Prostate gland (tissue), 2 donors: ENCODE measurements around the gene STPG3. TPM values are rescaled to one million over a fixed set of nuclear protein-coding genes. Genes with fewer than 3 reads are reported as not detected.

ENCODE experiments used
- DNase-seq: peaks from one replicate; pipeline ENCODE4 v3.0.0-alpha.2; 2019; ENCODE audit warnings: low spot score
- H3K27ac ChIP-seq, 2 donors: fragments of 200-600 bp; sonication (generic); 2 replicates each; pipeline ENCODE4 v1.5.1; 2017 to 2019
- H3K27me3 ChIP-seq: fragments of 200-600 bp; sonication (generic); replicated peaks from 2 replicates; pipeline ENCODE4 v1.5.1; 2019; ENCODE audit not compliant: insufficient read depth
- H3K36me3 ChIP-seq, 2 donors: fragments of 200-600 bp; sonication (generic); 1 replicate in 1 of 2; 2 replicates in 1 of 2; pipeline versions ENCODE4 v1.5.1 to v1.8.1; 2017 to 2019
- H3K4me1 ChIP-seq: fragments of 200-600 bp; sonication (generic); replicated peaks from 2 replicates; pipeline ENCODE4 v1.5.1; 2019
- H3K4me3 ChIP-seq, 2 donors: fragments of 200-600 bp; sonication (generic); 2 replicates each; pipeline ENCODE4 v1.5.1; 2017 to 2019
- H3K9me3 ChIP-seq: fragments of 200-600 bp; sonication (generic); 2 replicates; pipeline ENCODE4 v1.5.1; 2017
- POLR2A ChIP-seq: fragments of 450-650 bp; IDR thresholded peaks from one replicate; pipeline ENCODE4 v1.6.1; 2016; ENCODE audit warnings: antibody characterized with exemption, mild to moderate bottlenecking
- POLR2AphosphoS5 ChIP-seq: sonication (generic); formaldehyde crosslinking; IDR thresholded peaks from one replicate; pipeline ENCODE4 v1.6.1; 2017; ENCODE audit warnings: antibody characterized with exemption
- WGBS: methylation state at CpG from one replicate; pipeline ENCODE4 v1.1.5; 2018; 5-methylcytosine and 5-hydroxymethylcytosine counted together
- intact Hi-C: fragments of 100-400 bp; cut with DNase I; formaldehyde crosslinking; loops from one replicate; pipeline ENCODE4 v1.14.2; 2022
- total RNA-seq, 2 donors: library from RNA; depleted of rRNA; stranded (reverse); fragments of >200 nt; gene quantifications; one replicate each; pipeline ENCODE4 v1.1.0, GENCODE V29; 2016
- TF ChIP-seq, protein P1 (sequence below), 4 experiments: fragments of 200-600 bp in 2 of 4; fragments of 450-650 bp in 2 of 4; sonication (generic) in 2 of 4; IDR thresholded peaks; 1 replicate in 3 of 4; 2 replicates in 1 of 4; pipeline ENCODE4 v1.5.1; 2016 to 2019; ENCODE audit warnings: antibody characterized with exemption in 4 of 4, mild to moderate bottlenecking in 2 of 4, moderate library complexity in 2 of 4

The STPG3 gene
- total RNA-seq, 2 donors from 2014 or later, result 4.2 TPM; not detected in 1

DNA sequence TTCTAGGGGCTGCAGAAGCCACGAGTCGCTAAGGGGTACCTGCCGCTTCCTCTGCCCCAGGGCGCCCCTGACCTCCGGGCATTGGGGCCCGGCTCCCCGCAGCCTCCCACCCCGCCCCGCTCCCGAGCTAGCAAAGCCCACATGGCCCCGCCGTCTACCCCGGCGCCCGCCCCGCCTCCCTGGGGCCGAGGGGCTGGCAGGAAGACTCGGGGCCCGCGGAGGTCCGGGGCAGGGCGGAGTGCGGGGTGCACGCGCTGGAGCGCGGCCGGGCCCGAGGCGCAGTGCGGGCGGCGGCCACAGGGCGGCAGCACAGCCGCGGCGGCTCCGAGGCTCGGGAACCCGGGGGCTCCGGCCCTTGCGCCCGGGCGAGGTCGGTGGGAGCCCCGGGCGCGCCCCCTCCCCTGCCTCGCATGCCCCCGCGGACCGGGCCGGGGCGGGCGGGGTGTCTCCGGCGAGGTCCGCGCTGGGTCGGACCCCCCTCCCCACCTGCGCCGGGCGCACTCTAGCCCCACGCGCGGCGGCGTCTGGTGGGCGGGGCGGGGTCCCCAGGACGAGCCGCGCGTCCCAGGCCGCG lies 44.2 kb downstream of the STPG3 start:
- H3K27me3 ChIP-seq, result no peaks in the 10 kb centered on the region
- peak overlapping the region; percentile 72 to 94 for H3K27ac ChIP-seq
- 3% methylated on average over 22 of the region's 76 CpGs for WGBS
- intact Hi-C loops, result loop anchor here (10.0 kb wide), 2 partner anchors 109 to 229 kb away; no protein-coding TSS in a partner anchor
- peak overlapping the region; percentile 31 to 51 for H3K4me3 ChIP-seq
- H3K4me1 ChIP-seq, result peaks cover 12% of the 10 kb centered on the region
- no peaks in the 10 kb centered on the region for H3K9me3 ChIP-seq
- no peak for DNase-seq
- no peak for TF ChIP-seq POLR2AphosphoS5
- TF ChIP-seq, protein P1, sequence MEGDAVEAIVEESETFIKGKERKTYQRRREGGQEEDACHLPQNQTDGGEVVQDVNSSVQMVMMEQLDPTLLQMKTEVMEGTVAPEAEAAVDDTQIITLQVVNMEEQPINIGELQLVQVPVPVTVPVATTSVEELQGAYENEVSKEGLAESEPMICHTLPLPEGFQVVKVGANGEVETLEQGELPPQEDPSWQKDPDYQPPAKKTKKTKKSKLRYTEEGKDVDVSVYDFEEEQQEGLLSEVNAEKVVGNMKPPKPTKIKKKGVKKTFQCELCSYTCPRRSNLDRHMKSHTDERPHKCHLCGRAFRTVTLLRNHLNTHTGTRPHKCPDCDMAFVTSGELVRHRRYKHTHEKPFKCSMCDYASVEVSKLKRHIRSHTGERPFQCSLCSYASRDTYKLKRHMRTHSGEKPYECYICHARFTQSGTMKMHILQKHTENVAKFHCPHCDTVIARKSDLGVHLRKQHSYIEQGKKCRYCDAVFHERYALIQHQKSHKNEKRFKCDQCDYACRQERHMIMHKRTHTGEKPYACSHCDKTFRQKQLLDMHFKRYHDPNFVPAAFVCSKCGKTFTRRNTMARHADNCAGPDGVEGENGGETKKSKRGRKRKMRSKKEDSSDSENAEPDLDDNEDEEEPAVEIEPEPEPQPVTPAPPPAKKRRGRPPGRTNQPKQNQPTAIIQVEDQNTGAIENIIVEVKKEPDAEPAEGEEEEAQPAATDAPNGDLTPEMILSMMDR (IDR thresholded peaks at IDR 0.05), result peak; percentile 42 to 93 (median 68)
- no peak for TF ChIP-seq POLR2A
- H3K36me3 ChIP-seq, result no peaks in the 10 kb centered on the region

DNA sequence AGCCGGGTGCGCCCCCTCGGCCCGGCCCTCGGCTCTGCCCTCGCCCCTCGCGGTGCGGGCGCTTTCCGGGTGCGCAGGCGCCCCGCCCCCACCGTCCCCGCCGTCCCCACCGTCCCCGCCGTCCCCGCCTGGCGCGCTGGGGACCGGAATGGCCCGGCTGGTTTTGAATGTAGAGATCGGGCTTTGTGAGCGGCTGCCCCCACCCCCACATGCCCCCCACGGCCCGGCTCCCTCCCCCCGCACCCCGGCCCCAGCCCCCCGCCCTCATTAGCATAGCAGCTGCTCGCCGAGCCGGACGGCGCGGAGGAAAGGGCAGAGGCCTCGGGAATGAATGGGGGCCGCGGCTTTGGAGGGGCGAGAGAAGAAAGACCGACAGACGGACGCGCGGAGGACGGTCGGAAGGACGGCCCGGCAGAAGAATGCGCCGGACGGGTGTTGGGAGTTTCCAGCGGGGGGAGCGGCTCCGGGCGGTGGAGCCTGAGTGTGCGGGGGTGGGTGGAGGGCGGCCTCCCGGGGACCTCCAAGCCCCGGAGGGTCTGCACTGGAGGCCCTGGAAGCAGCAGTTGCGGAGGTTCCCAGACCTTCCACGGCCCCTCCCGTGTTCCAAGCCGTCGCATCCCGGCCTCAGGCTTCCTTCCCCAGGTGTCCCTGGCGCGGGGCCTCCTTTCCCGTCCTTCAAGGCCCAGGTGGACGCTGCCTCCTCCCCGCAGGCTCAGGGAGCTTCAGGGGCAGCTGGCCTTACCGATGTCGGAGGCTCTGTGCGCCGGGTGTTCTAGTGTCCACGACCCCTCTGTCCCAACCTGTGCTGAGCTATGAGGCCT lies 45.0 kb downstream of the STPG3 start:
- Histone ChIP-seq H3K4me3 (peak overlapping the region; percentile 31 to 51), H3K27me3 (no peaks in the 10 kb centered on the region), H3K36me3 (no peaks in the 10 kb centered on the region), H3K27ac (peak overlapping the region; percentile 30 to 94), H3K9me3 (no peaks in the 10 kb centered on the region), H3K4me1 (peaks cover 12% of the 10 kb centered on the region)
- 28% methylated on average over 46 of the region's 78 CpGs for WGBS
- TF ChIP-seq, protein P1 (IDR thresholded peaks at IDR 0.05), result no peak
- TF ChIP-seq POLR2A (no peak), POLR2AphosphoS5 (no peak)
- DNase-seq, result no peak
- intact Hi-C loops, result loop anchor here (10.0 kb wide), 2 partner anchors 109 to 229 kb away; no protein-coding TSS in a partner anchor

DNA sequence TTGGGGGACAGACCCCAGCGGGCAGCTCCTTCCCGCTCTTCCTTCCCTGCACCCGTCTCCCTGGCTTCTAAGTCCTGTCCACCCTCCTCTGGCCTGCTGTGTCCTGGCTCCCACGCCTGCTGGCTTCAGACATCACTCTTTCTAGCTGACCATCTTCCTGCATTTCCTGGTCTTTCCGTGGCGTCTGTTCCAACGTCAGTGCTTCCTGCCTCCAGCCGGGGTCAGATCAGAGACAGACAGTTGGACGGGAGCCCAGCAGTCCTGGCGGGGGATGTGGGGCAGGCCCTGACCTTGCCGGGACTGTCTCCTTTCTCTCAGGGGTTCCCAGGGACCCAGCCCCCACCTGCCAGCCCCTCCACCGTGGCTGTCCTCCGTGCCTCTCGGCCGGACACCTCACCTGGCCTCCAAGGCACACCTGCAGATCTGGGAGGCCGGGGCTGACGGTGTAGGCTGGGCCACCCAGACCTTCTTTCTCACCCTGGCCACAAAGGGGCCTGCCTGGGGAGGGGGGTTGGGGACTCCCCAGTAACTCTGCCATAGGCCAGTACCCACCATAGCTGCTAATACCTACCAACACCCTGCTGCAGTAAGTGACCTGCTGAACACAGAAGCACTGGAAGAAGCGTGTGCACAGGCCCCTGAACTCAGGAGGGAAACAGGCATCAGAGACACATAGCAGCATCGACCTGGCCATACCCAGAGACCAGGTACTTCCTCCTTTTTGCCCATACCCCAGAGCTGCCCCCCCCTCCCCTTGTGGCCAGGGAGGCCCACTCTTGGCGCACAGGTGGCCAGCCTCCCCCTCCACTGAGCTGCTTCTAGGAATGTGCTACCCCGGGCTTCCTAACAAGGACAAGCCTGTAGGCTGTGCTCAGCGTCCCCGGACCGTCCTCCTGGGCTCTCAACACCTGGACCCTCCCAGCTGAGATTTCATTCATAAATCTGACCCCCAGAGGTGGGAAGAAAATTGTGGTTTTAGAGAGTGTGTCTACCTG lies 45.9 kb downstream of the STPG3 start:
- peak; percentile 16 for TF ChIP-seq POLR2AphosphoS5
- TF ChIP-seq, protein P1 (IDR thresholded peaks at IDR 0.05), result no peak
- Histone ChIP-seq H3K4me3 (no peak overlapping the region), H3K36me3 (no peaks in the 10 kb centered on the region), H3K9me3 (no peaks in the 10 kb centered on the region), H3K27ac (peak overlapping the region; percentile 30 to 94), H3K27me3 (no peaks in the 10 kb centered on the region), H3K4me1 (peaks cover 12% of the 10 kb centered on the region)
- 70% methylated on average over 24 of the region's 24 CpGs for WGBS
- intact Hi-C loops, result loop anchor here (10.0 kb wide), 2 partner anchors 108 to 228 kb away; no protein-coding TSS in a partner anchor
- no peak for DNase-seq

DNA sequence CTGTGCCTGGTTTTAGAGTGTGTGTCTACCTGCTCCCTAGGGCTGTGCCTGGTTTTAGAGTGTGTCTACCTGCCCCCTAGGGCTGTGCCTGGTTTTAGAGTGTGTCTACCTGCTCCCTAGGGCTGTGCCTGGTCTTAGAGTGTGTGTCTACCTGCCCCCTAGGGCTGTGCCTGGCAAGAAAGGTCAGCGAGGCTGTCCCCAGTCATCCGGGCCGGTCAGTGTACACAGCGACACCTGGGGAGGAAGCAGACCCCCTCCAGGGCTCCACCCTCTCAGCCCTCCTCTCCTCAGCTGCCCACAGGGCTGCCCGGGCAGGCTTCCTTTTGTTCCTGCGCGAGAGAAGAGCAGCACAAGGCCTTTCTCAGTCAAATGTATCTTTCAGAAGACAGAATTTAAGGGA lies 46.9 kb downstream of the STPG3 start:
- H3K27me3 ChIP-seq, result no peaks in the 10 kb centered on the region
- no peak overlapping the region for H3K4me3 ChIP-seq
- H3K27ac ChIP-seq, result peak overlapping the region; percentile 78 to 94

More for the DNA sequence above, 46.9 kb downstream of the STPG3 start:
- no peaks in the 10 kb centered on the region for H3K9me3 ChIP-seq
- TF ChIP-seq POLR2A (no peak), POLR2AphosphoS5 (no peak)
- TF ChIP-seq, protein P1 (IDR thresholded peaks at IDR 0.05), result no peak
- H3K4me1 ChIP-seq, result peaks cover 18% of the 10 kb centered on the region
- intact Hi-C loops, result loop anchor here (10.0 kb wide), 2 partner anchors 107 to 227 kb away; no protein-coding TSS in a partner anchor
- DNase-seq, result no peak
- H3K36me3 ChIP-seq, result no peaks in the 10 kb centered on the region
- 49% methylated on average over 7 of the region's 7 CpGs for WGBS
